WTC11 (cell line): ENCODE measurements around the gene PSMC3. TPM values are rescaled to one million over a fixed set of nuclear protein-coding genes. Genes with fewer than 3 reads are reported as not detected.

ENCODE experiments used
- ATAC-seq: fragments of 200-7000 bp; cut with Tn5 transposase; 2 replicates; pipeline ENCODE4 v1.10.0; 2021; ENCODE audit warnings: mild to moderate bottlenecking, moderate library complexity
- CTCF ChIA-PET: fragments of 300-600 bp; sonication (Branson Sonifier 250); formaldehyde crosslinking; loops from one replicate; lab custom pipeline; 2021; ENCODE audit warnings: antibody characterized with exemption; lab: Charles Lee
- POLR2A ChIA-PET: fragments of 350-600 bp; sonication (Branson Sonifier 250); formaldehyde crosslinking; loops from one replicate; lab custom pipeline; 2021; ENCODE audit warnings: antibody characterized with exemption; lab: Charles Lee
- DNase-seq: peaks from one replicate; pipeline ENCODE4 v3.0.0; 2021; ENCODE audit warnings: low spot score
- H3K27ac Mint-ChIP-seq: 2 replicates; pipeline ENCODE4 v1.8.0; 2021; ENCODE audit warnings: mixed read lengths
- H3K27me3 Mint-ChIP-seq: 2 replicates; pipeline ENCODE4 v1.8.0; 2021; ENCODE audit warnings: low read depth, mild to moderate bottlenecking, moderate library complexity, mixed read lengths
- H3K36me3 Mint-ChIP-seq: 2 replicates; pipeline ENCODE4 v1.8.0; 2021; ENCODE audit warnings: mixed read lengths
- H3K4me1 Mint-ChIP-seq: 2 replicates; pipeline ENCODE4 v1.8.0; 2022; ENCODE audit warnings: mixed read lengths
- H3K4me3 Mint-ChIP-seq: 2 replicates; pipeline ENCODE4 v1.8.0; 2021; ENCODE audit warnings: mild to moderate bottlenecking, moderate library complexity, mixed read lengths
- H3K9me3 Mint-ChIP-seq: 2 replicates; pipeline ENCODE4 v1.8.0; 2021; ENCODE audit warnings: mixed read lengths
- CDX4 ChIP-seq: fragments of 250-450 bp; sonication (Bioruptor Pico); IDR thresholded peaks from 2 replicates; pipeline ENCODE4 v1.9.0; 2021; ENCODE audit warnings: moderate library complexity, mild to moderate bottlenecking, inconsistent platforms, borderline replicate concordance
- ETV6 ChIP-seq: sonication (generic); formaldehyde crosslinking; IDR thresholded peaks from 2 replicates; pipeline ENCODE4 v1.8.1; 2022; ENCODE audit warnings: mild to moderate bottlenecking, missing genetic modification reagents
- FOXJ3 ChIP-seq: sonication (generic); formaldehyde crosslinking; IDR thresholded peaks from 2 replicates; pipeline ENCODE4 v1.9.0; 2021; ENCODE audit warnings: missing genetic modification reagents, mild to moderate bottlenecking, borderline replicate concordance
- FOXP4 ChIP-seq: sonication (generic); formaldehyde crosslinking; IDR thresholded peaks from 2 replicates; pipeline ENCODE4 v1.8.0; 2022; ENCODE audit warnings: mild to moderate bottlenecking, missing genetic modification reagents
- GRHL2 ChIP-seq: fragments of 250-450 bp; sonication (Bioruptor Pico); IDR thresholded peaks from 2 replicates; pipeline ENCODE4 v1.8.0; 2022; ENCODE audit warnings: mild to moderate bottlenecking, moderate library complexity; ENCODE audit not compliant: insufficient replicate concordance, severe bottlenecking
- IRF2 ChIP-seq: sonication (generic); formaldehyde crosslinking; IDR thresholded peaks from 2 replicates; pipeline ENCODE4 v1.8.0; 2022; ENCODE audit warnings: low read depth, missing genetic modification reagents, borderline replicate concordance
- PRRX2 ChIP-seq: fragments of 250-450 bp; sonication (Bioruptor Pico); IDR thresholded peaks from 2 replicates; pipeline ENCODE4 v1.8.0; 2021; ENCODE audit warnings: mild to moderate bottlenecking
- ZBTB43 ChIP-seq: sonication (generic); formaldehyde crosslinking; IDR thresholded peaks from 2 replicates; pipeline ENCODE4 v1.8.1; 2023; ENCODE audit warnings: mild to moderate bottlenecking, missing genetic modification reagents
- ZNF219 ChIP-seq: sonication (generic); formaldehyde crosslinking; IDR thresholded peaks from 2 replicates; pipeline ENCODE4 v1.8.0; 2023; ENCODE audit warnings: missing genetic modification reagents, mild to moderate bottlenecking, borderline replicate concordance
- ZNF281 ChIP-seq: sonication (generic); formaldehyde crosslinking; IDR thresholded peaks from 2 replicates; pipeline ENCODE4 v1.8.0; 2023; ENCODE audit warnings: mild to moderate bottlenecking, missing genetic modification reagents
- total RNA-seq: library from RNA; stranded (reverse); gene quantifications from 3 replicates; pipeline ENCODE4 v1.2.3, GENCODE V29; 2021
- TF ChIP-seq, protein P1 (sequence below): sonication (generic); formaldehyde crosslinking; IDR thresholded peaks from 2 replicates; pipeline ENCODE4 v1.8.1; 2023; ENCODE audit warnings: mild to moderate bottlenecking, missing genetic modification reagents
- TF ChIP-seq, protein P2 (sequence below): fragments of 250-450 bp; sonication (Bioruptor Pico); IDR thresholded peaks from 2 replicates; pipeline ENCODE4 v1.9.0; 2021; ENCODE audit warnings: mild to moderate bottlenecking, borderline replicate concordance
- TF ChIP-seq, protein P3 (sequence below): sonication (generic); formaldehyde crosslinking; IDR thresholded peaks from 2 replicates; pipeline ENCODE4 v1.8.1; 2023; ENCODE audit warnings: mild to moderate bottlenecking, moderate library complexity, missing genetic modification reagents

PSMC3 gene
- total RNA-seq, 1 experiment from 2014 or later: 162 TPM

DNA sequence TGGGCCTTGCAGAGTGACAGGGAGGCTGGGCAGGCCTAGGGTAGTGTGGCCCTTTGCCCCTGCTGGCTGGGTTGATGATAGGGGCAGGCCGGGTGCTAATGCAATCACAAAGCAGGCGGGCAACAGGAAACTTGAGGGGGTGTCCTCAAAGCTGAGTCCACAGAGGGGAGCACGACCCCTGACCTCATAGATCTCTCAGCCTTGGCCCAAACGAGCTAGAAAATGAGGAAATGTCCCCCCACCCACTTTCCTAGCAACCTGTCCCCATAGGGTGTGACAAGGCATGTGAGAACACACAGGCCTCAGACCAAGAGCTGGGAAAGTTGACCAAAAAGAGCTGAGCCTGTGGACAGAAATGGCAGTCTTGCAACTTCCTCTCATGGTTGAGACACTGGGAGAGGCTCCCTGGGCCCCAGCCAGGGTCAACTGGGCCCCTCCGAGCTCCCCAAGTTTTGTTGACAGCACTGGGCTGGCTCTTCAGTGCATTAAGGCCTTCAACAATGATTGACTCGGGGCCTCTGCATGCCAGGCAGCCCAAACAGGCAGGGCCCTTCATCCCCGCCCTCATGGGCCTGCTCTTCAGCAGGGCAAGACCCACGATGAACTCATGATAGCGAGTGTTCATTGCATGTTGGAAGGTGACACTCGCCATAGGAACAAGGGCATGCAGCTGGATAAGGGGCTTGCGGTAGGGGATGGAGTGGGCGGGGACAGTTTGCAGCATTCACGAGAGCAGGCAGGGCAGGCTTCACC lies 38.1 kb downstream of the PSMC3 start:
- no peaks in the 10 kb centered on the region for H3K36me3 Mint-ChIP-seq
- CTCF ChIA-PET: interaction anchor here (2.1 to 4.4 kb wide), 3 partner anchors 14 to 24 kb away, joined by 7 to 18 read pairs (median 10); no protein-coding TSS in a partner anchor
- POLR2A ChIA-PET: no interaction called here

More for the DNA sequence above, 38.1 kb downstream of the PSMC3 start:
- Mint-ChIP-seq H3K9me3 (no peaks in the 10 kb centered on the region), H3K4me1 (no peaks in the 10 kb centered on the region), H3K27ac (no peak overlapping the region), H3K27me3 (no peaks in the 10 kb centered on the region), H3K4me3 (no peak overlapping the region)
- TF ChIP-seq CDX4 (CRISPR knock-in tag): no peak
- no peak for TF ChIP-seq FOXP4 (CRISPR knock-in tag)
- no peak for TF ChIP-seq ZBTB43 (CRISPR knock-in tag)
- TF ChIP-seq ZNF219 (CRISPR knock-in tag): no peak
- no peak for TF ChIP-seq IRF2
- TF ChIP-seq ZNF281 (CRISPR knock-in tag): no peak
- no peak for TF ChIP-seq PRRX2
- no peak for TF ChIP-seq GRHL2 (CRISPR knock-in tag)
- no peak for TF ChIP-seq FOXJ3 (CRISPR knock-in tag)
- TF ChIP-seq, protein P1, sequence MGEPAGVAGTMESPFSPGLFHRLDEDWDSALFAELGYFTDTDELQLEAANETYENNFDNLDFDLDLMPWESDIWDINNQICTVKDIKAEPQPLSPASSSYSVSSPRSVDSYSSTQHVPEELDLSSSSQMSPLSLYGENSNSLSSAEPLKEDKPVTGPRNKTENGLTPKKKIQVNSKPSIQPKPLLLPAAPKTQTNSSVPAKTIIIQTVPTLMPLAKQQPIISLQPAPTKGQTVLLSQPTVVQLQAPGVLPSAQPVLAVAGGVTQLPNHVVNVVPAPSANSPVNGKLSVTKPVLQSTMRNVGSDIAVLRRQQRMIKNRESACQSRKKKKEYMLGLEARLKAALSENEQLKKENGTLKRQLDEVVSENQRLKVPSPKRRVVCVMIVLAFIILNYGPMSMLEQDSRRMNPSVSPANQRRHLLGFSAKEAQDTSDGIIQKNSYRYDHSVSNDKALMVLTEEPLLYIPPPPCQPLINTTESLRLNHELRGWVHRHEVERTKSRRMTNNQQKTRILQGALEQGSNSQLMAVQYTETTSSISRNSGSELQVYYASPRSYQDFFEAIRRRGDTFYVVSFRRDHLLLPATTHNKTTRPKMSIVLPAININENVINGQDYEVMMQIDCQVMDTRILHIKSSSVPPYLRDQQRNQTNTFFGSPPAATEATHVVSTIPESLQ (CRISPR knock-in tag): no peak
- TF ChIP-seq ETV6: no peak
- TF ChIP-seq, protein P2, sequence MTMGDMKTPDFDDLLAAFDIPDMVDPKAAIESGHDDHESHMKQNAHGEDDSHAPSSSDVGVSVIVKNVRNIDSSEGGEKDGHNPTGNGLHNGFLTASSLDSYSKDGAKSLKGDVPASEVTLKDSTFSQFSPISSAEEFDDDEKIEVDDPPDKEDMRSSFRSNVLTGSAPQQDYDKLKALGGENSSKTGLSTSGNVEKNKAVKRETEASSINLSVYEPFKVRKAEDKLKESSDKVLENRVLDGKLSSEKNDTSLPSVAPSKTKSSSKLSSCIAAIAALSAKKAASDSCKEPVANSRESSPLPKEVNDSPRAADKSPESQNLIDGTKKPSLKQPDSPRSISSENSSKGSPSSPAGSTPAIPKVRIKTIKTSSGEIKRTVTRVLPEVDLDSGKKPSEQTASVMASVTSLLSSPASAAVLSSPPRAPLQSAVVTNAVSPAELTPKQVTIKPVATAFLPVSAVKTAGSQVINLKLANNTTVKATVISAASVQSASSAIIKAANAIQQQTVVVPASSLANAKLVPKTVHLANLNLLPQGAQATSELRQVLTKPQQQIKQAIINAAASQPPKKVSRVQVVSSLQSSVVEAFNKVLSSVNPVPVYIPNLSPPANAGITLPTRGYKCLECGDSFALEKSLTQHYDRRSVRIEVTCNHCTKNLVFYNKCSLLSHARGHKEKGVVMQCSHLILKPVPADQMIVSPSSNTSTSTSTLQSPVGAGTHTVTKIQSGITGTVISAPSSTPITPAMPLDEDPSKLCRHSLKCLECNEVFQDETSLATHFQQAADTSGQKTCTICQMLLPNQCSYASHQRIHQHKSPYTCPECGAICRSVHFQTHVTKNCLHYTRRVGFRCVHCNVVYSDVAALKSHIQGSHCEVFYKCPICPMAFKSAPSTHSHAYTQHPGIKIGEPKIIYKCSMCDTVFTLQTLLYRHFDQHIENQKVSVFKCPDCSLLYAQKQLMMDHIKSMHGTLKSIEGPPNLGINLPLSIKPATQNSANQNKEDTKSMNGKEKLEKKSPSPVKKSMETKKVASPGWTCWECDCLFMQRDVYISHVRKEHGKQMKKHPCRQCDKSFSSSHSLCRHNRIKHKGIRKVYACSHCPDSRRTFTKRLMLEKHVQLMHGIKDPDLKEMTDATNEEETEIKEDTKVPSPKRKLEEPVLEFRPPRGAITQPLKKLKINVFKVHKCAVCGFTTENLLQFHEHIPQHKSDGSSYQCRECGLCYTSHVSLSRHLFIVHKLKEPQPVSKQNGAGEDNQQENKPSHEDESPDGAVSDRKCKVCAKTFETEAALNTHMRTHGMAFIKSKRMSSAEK (CRISPR knock-in tag): no peak
- TF ChIP-seq, protein P3, sequence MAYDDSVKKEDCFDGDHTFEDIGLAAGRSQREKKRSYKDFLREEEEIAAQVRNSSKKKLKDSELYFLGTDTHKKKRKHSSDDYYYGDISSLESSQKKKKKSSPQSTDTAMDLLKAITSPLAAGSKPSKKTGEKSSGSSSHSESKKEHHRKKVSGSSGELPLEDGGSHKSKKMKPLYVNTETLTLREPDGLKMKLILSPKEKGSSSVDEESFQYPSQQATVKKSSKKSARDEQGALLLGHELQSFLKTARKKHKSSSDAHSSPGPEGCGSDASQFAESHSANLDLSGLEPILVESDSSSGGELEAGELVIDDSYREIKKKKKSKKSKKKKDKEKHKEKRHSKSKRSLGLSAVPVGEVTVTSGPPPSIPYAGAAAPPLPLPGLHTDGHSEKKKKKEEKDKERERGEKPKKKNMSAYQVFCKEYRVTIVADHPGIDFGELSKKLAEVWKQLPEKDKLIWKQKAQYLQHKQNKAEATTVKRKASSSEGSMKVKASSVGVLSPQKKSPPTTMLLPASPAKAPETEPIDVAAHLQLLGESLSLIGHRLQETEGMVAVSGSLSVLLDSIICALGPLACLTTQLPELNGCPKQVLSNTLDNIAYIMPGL (CRISPR knock-in tag): no peak
- ATAC-seq (no peak), DNase-seq (no peak)
